Body of pancreas (tissue), 4 donors: Measurements from ENCODE around the gene PCDHB13.
"Not testable (repeated sequence)": the region's sequence is repeated elsewhere in the genome, so short reads cannot be mapped to it uniquely, and the experiment has no call there.

Source experiments
- CTCF ChIP-seq, 7 experiments: fragments of 450-650 bp in 4 of 7; fragments of 200-600 bp in 3 of 7; sonication (generic) in 3 of 7; IDR thresholded peaks; one replicate each; pipeline ENCODE4 v1.5.1; 2016 to 2019; ENCODE audit warnings: antibody characterized with exemption in 7 of 7
- POLR2A ChIP-seq, 3 donors: fragments of 450-650 bp; IDR thresholded peaks; one replicate each; pipeline ENCODE4 v1.6.1; 2016; ENCODE audit warnings: antibody characterized with exemption in 3 of 3, mild to moderate bottlenecking in 2 of 3

DNA sequence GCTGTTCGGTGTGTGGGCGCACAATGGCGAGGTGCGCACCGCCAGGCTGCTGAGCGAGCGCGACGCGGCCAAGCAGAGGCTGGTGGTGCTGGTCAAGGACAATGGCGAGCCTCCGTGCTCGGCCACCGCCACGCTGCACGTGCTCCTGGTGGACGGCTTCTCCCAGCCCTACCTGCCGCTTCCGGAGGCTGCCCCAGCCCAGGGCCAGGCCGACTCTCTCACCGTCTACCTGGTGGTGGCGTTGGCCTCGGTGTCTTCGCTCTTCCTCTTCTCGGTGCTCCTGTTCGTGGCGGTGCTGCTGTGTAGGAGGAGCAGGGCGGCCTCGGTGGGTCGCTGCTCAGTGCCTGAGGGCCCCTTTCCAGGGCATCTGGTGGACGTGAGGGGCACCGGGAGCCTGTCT, 33.8 kb upstream of the PCDHB13 start:
- not testable (repeated sequence) for TF ChIP-seq POLR2A, CTCF (IDR thresholded peaks at IDR 0.05)
